ENCODE results near the gene PRKACG.
"Not testable (repeated sequence)": the region's sequence is repeated elsewhere in the genome, so short reads cannot be mapped to it uniquely, and the experiment has no call there.

Gene PRKACG

DNA sequence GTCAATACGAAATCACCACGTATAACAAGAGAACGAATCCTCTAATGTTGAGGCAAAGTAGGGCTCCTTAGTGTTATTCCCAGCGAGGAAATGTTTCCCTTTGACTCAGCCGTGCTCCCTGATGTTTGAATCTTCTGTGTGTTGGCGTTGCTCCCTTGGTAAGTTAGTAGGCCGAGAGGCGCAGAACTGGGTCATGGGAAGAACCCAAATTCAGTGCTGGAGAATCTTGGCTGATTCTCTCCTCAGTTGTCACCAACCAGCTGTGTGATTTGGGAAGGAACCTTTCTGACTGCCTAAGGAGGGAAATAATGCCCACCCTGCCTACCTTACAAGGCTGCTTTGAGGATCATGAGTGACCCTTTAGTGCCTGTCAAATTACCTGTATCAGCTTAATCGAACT lies 22.5 kb downstream of the PRKACG start:
- Histone ChIP-seq H3K27me3 (replicated peaks; ENCODE audit: insufficient read depth, low read length) (no peaks in the 10 kb centered on the region), H3K79me2 (ENCODE audit: low read length) (no peaks in the 10 kb centered on the region), H3K4me2 (ENCODE audit: low read depth, low read length) (no peak overlapping the region), H3K4me3 (ENCODE audit: low read length) (no peak overlapping the region), H3F3A (ENCODE audit: insufficient read depth, low read length) (no peaks in the 10 kb centered on the region), H3K4me1 (ENCODE audit: low read length) (no peaks in the 10 kb centered on the region), H4K20me1 (ENCODE audit: insufficient read depth, low read length) (no peaks in the 10 kb centered on the region), H3K9me2 (replicated peaks; ENCODE audit: insufficient read depth, low read length) (no peaks in the 10 kb centered on the region), H3K27ac (ENCODE audit: low read length) (no peak overlapping the region), H3K9ac (ENCODE audit: low read length) (no peak overlapping the region), H3K9me3 (replicated peaks; ENCODE audit: insufficient read depth, low read length) (no peaks in the 10 kb centered on the region), H2AFZ (ENCODE audit: low read length) (no peak overlapping the region), H3K36me3 (replicated peaks; ENCODE audit: insufficient read depth, low read length) (no peaks in the 10 kb centered on the region)
- no peak for TF ChIP-seq EZH2phosphoT487 (IDR thresholded peaks at IDR 0.05; ENCODE audit: low read length)
- no peak for TF ChIP-seq EZH2 (optimal IDR thresholded peaks at IDR 0.05; ENCODE audit: low read depth, low read length)
- TF ChIP-seq, protein P1, sequence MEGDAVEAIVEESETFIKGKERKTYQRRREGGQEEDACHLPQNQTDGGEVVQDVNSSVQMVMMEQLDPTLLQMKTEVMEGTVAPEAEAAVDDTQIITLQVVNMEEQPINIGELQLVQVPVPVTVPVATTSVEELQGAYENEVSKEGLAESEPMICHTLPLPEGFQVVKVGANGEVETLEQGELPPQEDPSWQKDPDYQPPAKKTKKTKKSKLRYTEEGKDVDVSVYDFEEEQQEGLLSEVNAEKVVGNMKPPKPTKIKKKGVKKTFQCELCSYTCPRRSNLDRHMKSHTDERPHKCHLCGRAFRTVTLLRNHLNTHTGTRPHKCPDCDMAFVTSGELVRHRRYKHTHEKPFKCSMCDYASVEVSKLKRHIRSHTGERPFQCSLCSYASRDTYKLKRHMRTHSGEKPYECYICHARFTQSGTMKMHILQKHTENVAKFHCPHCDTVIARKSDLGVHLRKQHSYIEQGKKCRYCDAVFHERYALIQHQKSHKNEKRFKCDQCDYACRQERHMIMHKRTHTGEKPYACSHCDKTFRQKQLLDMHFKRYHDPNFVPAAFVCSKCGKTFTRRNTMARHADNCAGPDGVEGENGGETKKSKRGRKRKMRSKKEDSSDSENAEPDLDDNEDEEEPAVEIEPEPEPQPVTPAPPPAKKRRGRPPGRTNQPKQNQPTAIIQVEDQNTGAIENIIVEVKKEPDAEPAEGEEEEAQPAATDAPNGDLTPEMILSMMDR (IDR thresholded peaks at IDR 0.05; ENCODE audit: low read length), result no peak
- no peak for DNase-seq

DNA sequence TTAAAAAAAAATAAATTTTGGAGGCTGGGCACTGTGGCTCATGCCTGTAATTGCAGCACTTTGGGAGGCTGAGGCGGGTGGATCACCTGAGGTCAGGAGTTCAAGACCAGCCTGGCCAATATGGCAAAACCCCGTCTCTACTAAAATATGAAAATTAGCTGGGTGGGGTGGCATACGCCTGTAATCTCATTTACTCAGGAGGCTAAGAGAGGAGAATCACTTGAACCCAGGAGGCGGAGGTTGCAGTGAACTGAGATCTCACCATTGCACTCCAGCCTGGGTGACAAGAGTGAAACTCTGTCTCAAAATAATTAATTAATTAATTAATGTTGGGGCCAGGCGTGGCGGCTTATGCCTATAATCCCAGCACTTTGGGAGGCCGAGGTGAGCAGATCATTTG lies 27.0 kb downstream of the PRKACG start:
- not testable (repeated sequence) for H3K79me2 ChIP-seq (ENCODE audit: low read length); DNase-seq; H2AFZ ChIP-seq (ENCODE audit: low read length); H3K4me2 ChIP-seq (ENCODE audit: low read depth, low read length); H3K27ac ChIP-seq (ENCODE audit: low read length); H4K20me1 ChIP-seq (ENCODE audit: insufficient read depth, low read length); H3K9me2 ChIP-seq (replicated peaks; ENCODE audit: insufficient read depth, low read length); H3K4me3 ChIP-seq (ENCODE audit: low read length); H3K36me3 ChIP-seq (replicated peaks; ENCODE audit: insufficient read depth, low read length); H3K27me3 ChIP-seq (replicated peaks; ENCODE audit: insufficient read depth, low read length); H3K9ac ChIP-seq (ENCODE audit: low read length); H3K9me3 ChIP-seq (replicated peaks; ENCODE audit: insufficient read depth, low read length)
- Histone ChIP-seq H3K4me1 (ENCODE audit: low read length) (peaks cover 26% of the 10 kb centered on the region), H3F3A (ENCODE audit: insufficient read depth, low read length) (peaks cover 14% of the 10 kb centered on the region)

DNA sequence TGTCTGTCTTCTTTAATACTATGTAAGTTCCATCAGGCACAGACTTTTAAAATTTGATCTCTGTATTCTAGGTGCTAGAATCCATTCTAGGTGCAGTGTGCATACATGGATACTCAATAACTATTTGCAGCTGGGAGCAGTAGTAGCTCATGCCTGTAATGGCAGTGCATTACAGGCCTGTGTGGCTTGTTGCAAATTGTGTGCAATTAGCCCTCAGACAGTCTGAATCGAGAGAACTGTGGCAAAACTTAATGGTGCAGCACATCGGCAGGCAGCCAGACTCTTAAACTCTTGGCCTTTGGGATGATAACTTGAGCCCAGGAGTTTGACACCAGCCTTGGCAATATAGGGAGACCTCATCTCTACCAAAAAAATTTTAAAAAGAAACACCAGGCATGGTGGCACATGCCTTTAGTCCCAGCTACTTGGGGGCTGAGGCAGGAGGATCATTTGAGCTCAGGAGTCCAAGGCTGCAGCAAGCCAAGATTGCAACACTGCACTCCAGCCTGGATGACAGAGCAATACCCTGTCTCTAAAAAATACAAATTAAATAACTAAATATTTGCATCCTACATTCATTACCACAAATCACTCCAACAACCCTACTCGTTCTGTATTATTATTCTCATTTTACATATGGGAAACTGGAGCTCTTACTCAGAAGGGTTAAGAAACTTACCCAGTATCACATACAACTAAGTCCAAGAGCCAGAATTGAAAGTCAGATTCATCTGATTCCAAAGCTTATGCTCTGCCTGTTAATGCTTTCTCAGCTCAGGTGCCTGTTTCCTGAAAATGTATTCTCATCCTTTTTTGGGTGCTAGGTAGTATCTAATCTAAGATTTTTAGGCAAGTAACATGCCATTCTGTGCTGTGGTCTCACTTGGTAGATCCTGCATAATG lies 30.1 kb downstream of the PRKACG start:
- H3K4me2 ChIP-seq (ENCODE audit: low read depth, low read length), result peak overlapping the region; percentile 22; the same call in 1 of the 2 replicates
- no peaks in the 10 kb centered on the region for H3K9me2 ChIP-seq (replicated peaks; ENCODE audit: insufficient read depth, low read length)
- no peak overlapping the region for H3K4me3 ChIP-seq (ENCODE audit: low read length)
- no peaks in the 10 kb centered on the region for H3K9me3 ChIP-seq (replicated peaks; ENCODE audit: insufficient read depth, low read length)
- H3K27ac ChIP-seq (ENCODE audit: low read length), result peak overlapping the region; percentile 49; the same call in 1 of the 2 replicates
- H3K27me3 ChIP-seq (replicated peaks; ENCODE audit: insufficient read depth, low read length), result no peaks in the 10 kb centered on the region
- no peaks in the 10 kb centered on the region for H3K36me3 ChIP-seq (replicated peaks; ENCODE audit: insufficient read depth, low read length)
- H3K9ac ChIP-seq (ENCODE audit: low read length), result no peak overlapping the region; the same call in 1 of the 2 replicates
- H4K20me1 ChIP-seq (ENCODE audit: insufficient read depth, low read length), result no peaks in the 10 kb centered on the region
- H3K4me1 ChIP-seq (ENCODE audit: low read length), result peaks cover 26% of the 10 kb centered on the region
- no peaks in the 10 kb centered on the region for H3K79me2 ChIP-seq (ENCODE audit: low read length)
- TF ChIP-seq EZH2phosphoT487 (IDR thresholded peaks at IDR 0.05; ENCODE audit: low read length), result no peak
- no peak for TF ChIP-seq EZH2 (optimal IDR thresholded peaks at IDR 0.05; ENCODE audit: low read depth, low read length)
- DNase-seq, result no peak
- no peak overlapping the region for H2AFZ ChIP-seq (ENCODE audit: low read length)
- peaks cover 14% of the 10 kb centered on the region for H3F3A ChIP-seq (ENCODE audit: insufficient read depth, low read length)

DNA sequence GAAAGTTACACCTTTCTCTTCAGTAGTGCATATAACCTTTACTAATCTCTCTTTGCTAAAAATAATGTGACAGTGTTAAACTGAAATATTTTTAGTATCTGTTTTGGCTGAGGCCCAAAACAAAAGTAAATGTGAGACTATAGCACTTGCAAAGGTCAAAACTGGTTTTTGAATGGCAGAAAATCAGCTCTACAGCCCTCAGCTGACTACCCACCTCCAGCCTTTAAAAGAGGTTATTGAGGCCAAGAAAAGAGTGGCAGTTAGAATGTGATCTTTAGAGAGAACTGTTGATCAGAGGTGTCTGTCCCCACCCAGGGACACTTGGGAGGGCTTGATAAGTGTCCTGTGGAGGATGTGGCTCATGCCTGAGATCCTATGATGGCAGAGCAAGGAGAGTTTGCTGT lies 30.9 kb downstream of the PRKACG start:
- H3K9ac ChIP-seq (ENCODE audit: low read length), result no peak overlapping the region; the same call in 1 of the 2 replicates
- no peaks in the 10 kb centered on the region for H3K9me3 ChIP-seq (replicated peaks; ENCODE audit: insufficient read depth, low read length)
- peaks cover 14% of the 10 kb centered on the region for H3F3A ChIP-seq (ENCODE audit: insufficient read depth, low read length)
- H3K9me2 ChIP-seq (replicated peaks; ENCODE audit: insufficient read depth, low read length), result no peaks in the 10 kb centered on the region
- no peaks in the 10 kb centered on the region for H3K79me2 ChIP-seq (ENCODE audit: low read length)
- H3K27ac ChIP-seq (ENCODE audit: low read length), result peak overlapping the region; percentile 49; the same call in 1 of the 2 replicates
- H4K20me1 ChIP-seq (ENCODE audit: insufficient read depth, low read length), result no peaks in the 10 kb centered on the region
- H3K27me3 ChIP-seq (replicated peaks; ENCODE audit: insufficient read depth, low read length), result no peaks in the 10 kb centered on the region
- 0 out of 2 replicates have a peak overlapping the region, but pooled peaks have one; percentile 39 for H2AFZ ChIP-seq (ENCODE audit: low read length)
- no peak overlapping the region for H3K4me3 ChIP-seq (ENCODE audit: low read length)
- peaks cover 26% of the 10 kb centered on the region for H3K4me1 ChIP-seq (ENCODE audit: low read length)
- DNase-seq, result peak; percentile 52
- TF ChIP-seq EZH2phosphoT487 (IDR thresholded peaks at IDR 0.05; ENCODE audit: low read length), result no peak
- TF ChIP-seq EZH2 (optimal IDR thresholded peaks at IDR 0.05; ENCODE audit: low read depth, low read length), result no peak
- TF ChIP-seq, protein P1 (IDR thresholded peaks at IDR 0.05; ENCODE audit: low read length), result no peak
- peak overlapping the region; percentile 22 for H3K4me2 ChIP-seq (ENCODE audit: low read depth, low read length)
- no peaks in the 10 kb centered on the region for H3K36me3 ChIP-seq (replicated peaks; ENCODE audit: insufficient read depth, low read length)

All from MM.1S (cell line).